Measurements from ENCODE around the gene LPP.

The LPP gene

GRCh38 chr3:188257384-188258026, 103.5 kb downstream of the LPP start:
- DNase-seq, result no peak

DNA sequence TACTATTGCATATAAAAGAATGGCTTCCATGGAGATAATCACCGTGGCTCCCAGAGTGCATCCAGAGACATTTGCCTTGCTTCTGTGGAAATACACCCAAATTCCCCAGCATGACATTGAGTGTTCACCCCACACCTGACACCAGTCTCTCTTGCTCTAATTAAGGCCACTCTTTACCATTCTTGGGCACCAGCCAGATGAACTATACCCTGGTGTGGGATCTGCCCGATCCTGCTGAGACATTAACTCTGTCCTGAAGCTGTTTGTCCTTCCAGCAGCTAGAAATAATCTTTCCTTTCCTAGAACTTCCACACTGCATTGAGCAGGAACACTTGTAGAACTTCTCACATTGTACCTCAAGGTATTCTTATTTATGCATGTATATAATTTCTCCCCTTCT, 105.2 kb downstream of the LPP start:
- no peak for DNase-seq

GRCh38 chr3:188259596-188259995, 105.6 kb downstream of the LPP start:
- DNase-seq, result no peak

- DNase-seq, result no peak
Measured at GRCh38 chr3:188261011-188261410, 107.1 kb downstream of the LPP start.

GRCh38 chr3:188262488-188262887, 108.5 kb downstream of the LPP start:
- DNase-seq, result no peak

GRCh38 chr3:188262913-188263683, 109.1 kb downstream of the LPP start:
- DNase-seq, result no peak

- DNase-seq, result peak; percentile 62 to 72 (median 69)
Measured at GRCh38 chr3:188264226-188265207, 110.6 kb downstream of the LPP start.

- DNase-seq, result no peak
Measured at GRCh38 chr3:188266562-188267274, 112.8 kb downstream of the LPP start.

GRCh38 chr3:188267790-188268335, 113.9 kb downstream of the LPP start:
- no peak for DNase-seq

- DNase-seq, result no peak
Measured at GRCh38 chr3:188268336-188268735, 114.4 kb downstream of the LPP start.

DNA sequence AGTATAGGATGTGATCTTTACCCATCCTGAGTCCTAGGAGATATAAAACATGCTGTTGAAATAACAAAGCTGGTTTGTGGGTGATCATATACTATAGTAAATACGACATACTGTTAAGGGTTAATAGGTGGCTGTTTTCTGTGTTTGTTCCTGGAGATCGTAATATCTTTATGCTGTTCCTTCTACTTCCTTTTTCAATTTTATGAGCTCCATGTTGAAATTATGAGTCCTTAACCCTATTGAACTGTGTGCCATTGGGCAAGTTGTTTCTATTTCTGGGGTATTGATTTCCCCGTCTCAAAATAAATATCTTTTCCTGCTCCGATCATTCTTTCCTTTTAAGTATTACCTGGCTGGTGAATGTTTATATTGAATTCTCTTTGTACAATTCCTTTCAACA, 115.1 kb downstream of the LPP start:
- no peak for DNase-seq

DNA sequence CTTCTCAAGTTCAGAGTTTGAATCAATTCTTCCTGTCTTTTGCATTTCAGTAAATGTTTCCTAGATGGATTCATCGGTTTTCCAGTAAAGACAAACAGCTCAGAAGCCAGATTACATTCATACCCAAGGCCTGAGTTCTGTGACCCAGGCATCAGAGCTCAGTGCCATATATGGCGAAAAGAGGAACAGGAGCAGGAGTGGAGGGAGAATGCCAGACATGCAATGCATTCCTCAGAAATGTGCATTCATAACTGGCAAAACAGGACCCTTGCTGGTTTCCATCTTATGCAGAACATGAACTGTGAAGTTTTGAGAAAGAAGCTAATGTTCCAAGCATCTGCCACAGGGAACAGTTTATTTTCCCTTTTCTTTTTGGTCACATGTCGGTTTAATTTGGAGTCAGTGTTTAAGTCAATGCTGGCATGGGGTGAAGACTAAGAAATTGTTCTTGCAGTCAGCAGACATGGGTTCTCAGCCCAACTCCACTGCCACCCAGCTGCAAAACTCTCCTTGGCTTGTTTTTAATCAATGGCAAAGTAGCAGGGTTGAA, 116.5 kb downstream of the LPP start:
- DNase-seq, result peak; percentile 68 to 82 (median 72)

DNA sequence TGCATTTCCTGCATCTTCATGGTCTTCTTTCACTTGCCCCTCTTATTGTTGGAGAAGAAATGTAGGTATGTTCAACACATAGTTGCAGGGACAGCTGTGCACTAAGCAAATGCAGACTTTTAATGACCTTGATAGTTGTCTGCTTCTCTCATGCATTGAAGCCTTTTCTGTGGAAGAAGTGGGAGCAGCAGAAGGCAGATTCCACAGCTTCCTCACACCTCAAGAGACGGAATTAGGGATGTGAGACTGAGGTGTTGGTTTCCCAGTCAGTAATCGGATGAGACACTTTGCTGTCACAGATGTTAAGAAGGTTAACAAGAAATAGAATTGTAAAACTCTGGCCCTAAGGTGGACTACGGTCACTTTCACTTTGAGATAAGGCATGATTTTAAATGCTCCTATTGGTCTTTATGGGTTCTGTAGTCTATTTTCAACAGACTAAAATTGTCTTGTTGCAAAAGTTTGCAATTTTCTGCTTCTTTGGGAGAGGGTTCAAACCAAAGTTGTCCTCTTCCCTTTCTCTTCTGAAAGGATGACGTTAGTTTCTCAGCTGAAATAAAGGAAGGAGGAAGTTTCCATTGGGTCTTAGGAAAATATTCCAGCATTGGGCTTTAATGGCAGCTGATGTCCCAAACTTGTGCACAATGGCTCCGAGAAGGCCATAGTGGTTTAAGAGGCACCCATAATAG, 117.4 kb downstream of the LPP start:
- DNase-seq, result peak in 1 of 3 donors; percentile 39

GRCh38 chr3:188272481-188273372, 118.8 kb downstream of the LPP start:
- peak; percentile 72 to 82 (median 82) for DNase-seq

- DNase-seq, result peak in 2 of 3 donors; percentile 23 to 43
Measured at GRCh38 chr3:188274249-188274915, 120.4 kb downstream of the LPP start.

GRCh38 chr3:188276375-188276774, 122.4 kb downstream of the LPP start:
- no peak for DNase-seq

- DNase-seq, result no peak
Measured at GRCh38 chr3:188278717-188279324, 124.9 kb downstream of the LPP start.

GRCh38 chr3:188279502-188280335, 125.8 kb downstream of the LPP start:
- DNase-seq, result no peak

Data from suppressor macrophage treated with lipopolysaccharide for 1 hour (primary cell).